GM23248 (cell line): ENCODE data around the gene PLEK2. TPM values are rescaled to one million over a fixed set of nuclear protein-coding genes. Genes with fewer than 3 reads are reported as not detected.

Source experiments
- DNase-seq: peaks from one replicate; pipeline ENCODE4 v3.0.0-alpha.2; 2015
- H2AFZ ChIP-seq: fragments of 200-600 bp; sonication (generic); 2 replicates; pipeline ENCODE4 v1.6.1; 2016; ENCODE audit warnings: antibody characterized with exemption
- H3F3A ChIP-seq: fragments of 200-600 bp; sonication (generic); 2 replicates; pipeline ENCODE4 v1.6.1; 2016; ENCODE audit warnings: mild to moderate bottlenecking, antibody characterized with exemption, mixed run types; ENCODE audit not compliant: insufficient read depth
- H3K27ac ChIP-seq: fragments of 200-600 bp; sonication (generic); 2 replicates; pipeline ENCODE4 v1.5.1; 2016; ENCODE audit warnings: mild to moderate bottlenecking
- H3K27me3 ChIP-seq: fragments of 200-600 bp; sonication (generic); replicated peaks from 2 replicates; pipeline ENCODE4 v1.6.1; 2016; ENCODE audit warnings: mild to moderate bottlenecking; ENCODE audit not compliant: insufficient read depth
- H3K36me3 ChIP-seq: fragments of 200-600 bp; sonication (generic); 2 replicates; pipeline ENCODE4 v1.6.1; 2016; ENCODE audit warnings: low read depth, mild to moderate bottlenecking
- H3K4me1 ChIP-seq: fragments of 200-600 bp; sonication (generic); 2 replicates; pipeline ENCODE4 v1.6.1; 2016; ENCODE audit warnings: mild to moderate bottlenecking; ENCODE audit not compliant: insufficient read depth
- H3K4me2 ChIP-seq: fragments of 200-600 bp; sonication (generic); one replicate; pipeline ENCODE4 v1.6.1; 2016; ENCODE audit warnings: mild to moderate bottlenecking; ENCODE audit not compliant: unreplicated experiment
- H3K4me3 ChIP-seq: fragments of 200-600 bp; sonication (generic); 2 replicates; pipeline ENCODE4 v1.5.1; 2016; ENCODE audit warnings: mild to moderate bottlenecking
- H3K79me2 ChIP-seq: fragments of 200-600 bp; sonication (generic); 2 replicates; pipeline ENCODE4 v1.6.1; 2016; ENCODE audit warnings: mild to moderate bottlenecking; ENCODE audit not compliant: insufficient read depth
- H3K9ac ChIP-seq: fragments of 200-600 bp; sonication (generic); 2 replicates; pipeline ENCODE4 v1.6.1; 2016; ENCODE audit warnings: mild to moderate bottlenecking
- H3K9me2 ChIP-seq: fragments of 200-600 bp; sonication (generic); 2 replicates; pipeline ENCODE4 v1.6.1; 2016; ENCODE audit warnings: mixed run types, mild to moderate bottlenecking, moderate library complexity; ENCODE audit not compliant: insufficient read depth
- H3K9me3 ChIP-seq: fragments of 200-600 bp; sonication (generic); one replicate; pipeline ENCODE4 v1.6.1; 2017; ENCODE audit warnings: low read depth
- H4K20me1 ChIP-seq: fragments of 200-600 bp; sonication (generic); 2 replicates; pipeline ENCODE4 v1.6.0; 2016; ENCODE audit not compliant: insufficient read depth
- EZH2 ChIP-seq: fragments of 200-600 bp; sonication (generic); IDR thresholded peaks from 2 replicates; pipeline ENCODE4 v1.6.1; 2018; ENCODE audit warnings: antibody characterized with exemption, mild to moderate bottlenecking; ENCODE audit not compliant: insufficient read depth, poor library complexity, severe bottlenecking
- EZH2phosphoT487 ChIP-seq: fragments of 200-600 bp; sonication (generic); IDR thresholded peaks from 2 replicates; pipeline ENCODE4 v1.6.1; 2018; ENCODE audit warnings: antibody characterized with exemption, moderate library complexity, mild to moderate bottlenecking, low read depth; ENCODE audit not compliant: insufficient read depth
- WGBS, 2 experiments: methylation state at CpG; one replicate each; pipeline ENCODE4 v1.1.6; 2015 to 2017; ENCODE audit warnings: low lambda C conversion rate in 2 of 2, low coverage in 1 of 2; ENCODE audit errors: missing lambda C conversion rate in 2 of 2; 5-methylcytosine and 5-hydroxymethylcytosine counted together
- in situ Hi-C: fragments of 300-500 bp; cut with MboI; formaldehyde crosslinking; loops from 2 replicates; pipeline ENCODE4 v1.15.0; 2020
- polyA plus RNA-seq: library from polyadenylated mRNA; unstranded; fragments of >200 nt; fragmentation: Nextera tagmentation; extraction: Ambion mirVana; gene quantifications from 2 replicates; pipeline ENCODE4 v1.2.1, GENCODE V29; 2016
- total RNA-seq: library from RNA; depleted of rRNA; stranded (reverse); fragments of >200 nt; shearing (Covaris generic); gene quantifications from 2 replicates; pipeline ENCODE4 v1.2.3, GENCODE V29; 2014

The PLEK2 gene
- total and polyA plus RNA-seq, 2 experiments from 2014 or later, result 10.8 to 11.4 TPM

DNA sequence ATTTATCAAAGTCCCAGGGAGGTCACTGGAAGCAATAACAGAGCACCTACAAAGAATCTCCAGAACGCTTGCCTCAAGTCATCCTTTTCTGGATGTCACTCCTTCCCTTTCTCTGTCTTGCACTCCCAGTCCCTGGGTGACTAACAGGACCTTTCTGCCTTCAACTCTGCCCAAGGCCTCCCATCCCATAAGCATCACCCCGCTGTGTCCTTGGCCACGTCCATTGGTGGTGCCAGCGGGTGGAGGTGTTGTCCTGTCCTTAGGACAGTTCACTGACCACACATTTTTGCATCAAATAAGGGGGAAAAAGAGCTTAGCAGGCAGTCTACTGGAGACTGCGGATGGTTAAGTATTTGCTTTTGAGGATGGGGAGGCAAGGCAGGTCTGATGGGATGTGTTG is 23.6 kb upstream of the PLEK2 start:
- no peak for DNase-seq
- Histone ChIP-seq H4K20me1 (no peaks in the 10 kb centered on the region), H3K27me3 (peaks cover 19% of the 10 kb centered on the region), H3K4me2 (no peak overlapping the region), H3K36me3 (no peaks in the 10 kb centered on the region), H3K9ac (no peak overlapping the region), H3K4me1 (no peaks in the 10 kb centered on the region), H3K79me2 (no peaks in the 10 kb centered on the region), H2AFZ (no peak overlapping the region), H3K4me3 (no peak overlapping the region), H3K9me2 (no peaks in the 10 kb centered on the region), H3K9me3 (no peaks in the 10 kb centered on the region), H3K27ac (no peak overlapping the region), H3F3A (no peaks in the 10 kb centered on the region)
- 70 to 74% methylated on average over 5 of the region's 5 CpGs for WGBS, 2 experiments
- in situ Hi-C loops, result no loop called here
- no peak for TF ChIP-seq EZH2
- TF ChIP-seq EZH2phosphoT487, result no peak

DNA sequence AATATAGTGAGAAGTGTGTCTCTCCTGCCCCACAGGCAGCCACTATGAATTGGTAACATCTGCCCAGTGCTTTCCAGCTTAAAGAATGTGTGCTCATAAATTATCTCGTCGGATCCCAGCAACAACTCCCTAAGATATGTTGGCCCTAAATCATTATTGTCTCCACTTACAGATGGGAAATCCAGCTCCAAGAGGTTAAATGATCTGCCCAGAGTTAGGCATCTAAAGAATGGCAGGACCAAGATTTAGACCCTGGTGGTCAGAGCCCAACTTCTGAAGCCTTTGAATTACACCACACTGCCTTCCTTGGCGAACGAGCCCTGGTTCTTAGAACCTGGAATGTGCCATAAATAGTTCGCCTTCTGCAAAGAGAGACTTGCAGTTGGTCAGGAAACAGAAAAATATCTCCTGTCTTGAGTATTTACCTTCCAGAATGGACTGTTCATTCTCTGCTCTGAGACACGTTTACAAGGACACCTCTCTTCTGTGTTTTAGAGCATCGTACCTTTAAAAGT is 20.1 kb upstream of the PLEK2 start:
- H3K4me2 ChIP-seq, result no peak overlapping the region
- H3K4me1 ChIP-seq, result peaks cover 7% of the 10 kb centered on the region; the same call in 1 of the 2 replicates
- H3K9me3 ChIP-seq, result no peaks in the 10 kb centered on the region
- H3F3A ChIP-seq, result no peaks in the 10 kb centered on the region
- no peak overlapping the region for H3K27ac ChIP-seq
- H3K27me3 ChIP-seq, result peaks cover 12% of the 10 kb centered on the region
- no peak overlapping the region for H3K4me3 ChIP-seq
- H2AFZ ChIP-seq, result no peak overlapping the region
- no peak overlapping the region for H3K9ac ChIP-seq
- H3K36me3 ChIP-seq, result no peaks in the 10 kb centered on the region
- in situ Hi-C loops, result no loop called here
- no peak for DNase-seq
- WGBS, 2 experiments, result 13 to 16% methylated on average over 7 of the region's 7 CpGs
- TF ChIP-seq EZH2phosphoT487 (no peak), EZH2 (no peak)
- H3K79me2 ChIP-seq, result no peaks in the 10 kb centered on the region
- H3K9me2 ChIP-seq, result no peaks in the 10 kb centered on the region
- no peaks in the 10 kb centered on the region for H4K20me1 ChIP-seq

DNA sequence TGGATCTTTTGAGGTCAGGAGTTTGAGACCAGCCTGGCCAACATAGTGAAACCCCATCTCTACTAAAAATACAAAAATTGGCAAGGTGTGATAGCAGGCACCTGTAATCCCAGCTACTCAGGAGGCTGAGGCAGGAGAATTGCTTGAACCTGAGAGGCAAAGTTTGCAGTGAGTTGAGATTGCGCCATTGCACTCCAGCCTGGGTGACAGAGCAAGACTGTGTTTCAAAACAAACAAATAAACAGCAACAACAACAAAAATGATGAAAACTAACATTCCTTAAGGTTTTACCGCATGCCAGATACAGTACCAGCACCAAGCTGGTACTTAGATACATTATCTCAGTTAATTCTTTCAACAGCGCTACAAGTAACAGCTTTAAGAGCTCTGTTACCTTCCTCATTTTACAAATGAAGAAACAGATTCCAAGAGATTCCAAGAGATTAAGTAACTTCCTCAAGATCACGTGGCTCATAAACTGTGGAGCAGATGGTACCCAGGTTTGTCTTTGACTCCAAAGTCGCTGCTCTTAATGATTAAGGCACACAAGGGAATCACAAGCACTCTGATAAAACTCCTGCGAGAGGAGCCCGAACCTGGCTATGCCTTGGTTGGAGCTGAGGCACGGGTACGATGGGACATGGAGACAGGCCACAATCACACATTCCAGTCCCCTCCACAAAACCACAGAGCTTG is 17.7 kb upstream of the PLEK2 start:
- H3K27me3 ChIP-seq, result peaks cover 12% of the 10 kb centered on the region; the same call in 1 of the 2 replicates
- no peak overlapping the region for H3K27ac ChIP-seq
- no peak for TF ChIP-seq EZH2phosphoT487
- TF ChIP-seq EZH2, result no peak
- no peak overlapping the region for H3K4me2 ChIP-seq
- no peak overlapping the region for H3K4me3 ChIP-seq
- H3K79me2 ChIP-seq, result no peaks in the 10 kb centered on the region
- DNase-seq, result no peak
- no peaks in the 10 kb centered on the region for H4K20me1 ChIP-seq
- H3K36me3 ChIP-seq, result no peaks in the 10 kb centered on the region
- no peaks in the 10 kb centered on the region for H3K9me3 ChIP-seq
- H3K9me2 ChIP-seq, result no peaks in the 10 kb centered on the region
- in situ Hi-C loops, result loop anchor here (10.0 kb wide), 1 partner anchor 135 kb away; no protein-coding TSS in a partner anchor
- no peak overlapping the region for H3K9ac ChIP-seq
- H3F3A ChIP-seq, result no peaks in the 10 kb centered on the region
- 74 to 77% methylated on average over 9 of the region's 9 CpGs for WGBS, 2 experiments
- peaks cover 7% of the 10 kb centered on the region; the same call in 1 of the 2 replicates for H3K4me1 ChIP-seq
- H2AFZ ChIP-seq, result no peak overlapping the region

- no peaks in the 10 kb centered on the region for H3K9me3 ChIP-seq
- in situ Hi-C loops, result loop anchor here (10.0 kb wide), 1 partner anchor 136 kb away; no protein-coding TSS in a partner anchor
- H3K9me2 ChIP-seq, result no peaks in the 10 kb centered on the region
- peaks cover 7% of the 10 kb centered on the region; the same call in 1 of the 2 replicates for H3K4me1 ChIP-seq
- H3K4me3 ChIP-seq, result no peak overlapping the region
- no peak overlapping the region for H3K27ac ChIP-seq
- peak; percentile 84 for DNase-seq
- 66 to 71% methylated on average over 7 of the region's 7 CpGs for WGBS, 2 experiments
- no peak overlapping the region for H3K4me2 ChIP-seq
- H3F3A ChIP-seq, result no peaks in the 10 kb centered on the region
- TF ChIP-seq EZH2phosphoT487 (no peak), EZH2 (no peak)
- H3K79me2 ChIP-seq, result no peaks in the 10 kb centered on the region
- H3K27me3 ChIP-seq, result 0 out of 2 replicates have a peak, but pooled peaks cover 2% of the 10 kb centered on the region
- no peaks in the 10 kb centered on the region for H3K36me3 ChIP-seq
- H2AFZ ChIP-seq, result no peak overlapping the region
- no peaks in the 10 kb centered on the region for H4K20me1 ChIP-seq
- H3K9ac ChIP-seq, result no peak overlapping the region
Observed at GRCh38 chr14:67428501-67429031, 16.6 kb upstream of the PLEK2 start.
